Uterus (tissue), 4 donors: ENCODE data around the gene METTL1. TPM values are rescaled to one million over a fixed set of nuclear protein-coding genes. Genes with fewer than 3 reads are reported as not detected.

ENCODE experiments used
- DNase-seq, 2 donors: peaks; one replicate each; pipeline ENCODE4 v3.0.0-alpha.2; 2019 to 2020
- H3K27ac ChIP-seq, 2 donors: fragments of 200-600 bp; sonication (generic); 1 replicate in 1 of 2; 2 replicates in 1 of 2; pipeline ENCODE4 v1.5.1; 2016 to 2018
- H3K27me3 ChIP-seq, 2 donors: fragments of 200-600 bp; sonication (generic); one replicate each; pipeline ENCODE4 v1.5.1; 2018 to 2019; ENCODE audit warnings: control low read depth in 1 of 2
- H3K36me3 ChIP-seq, 2 donors: fragments of 200-600 bp; sonication (generic); one replicate each; pipeline ENCODE4 v1.5.1; 2019; ENCODE audit warnings: control low read depth in 1 of 2
- H3K4me1 ChIP-seq, 2 donors: fragments of 200-600 bp; sonication (generic); one replicate each; pipeline ENCODE4 v1.5.1; 2018 to 2019; ENCODE audit warnings: control low read depth in 1 of 2
- H3K4me3 ChIP-seq, 2 donors: fragments of 200-600 bp; sonication (generic); 1 replicate in 1 of 2; 2 replicates in 1 of 2; pipeline ENCODE4 v1.5.1; 2018 to 2019; ENCODE audit warnings: mild to moderate bottlenecking in 1 of 2
- H3K9me3 ChIP-seq, 2 donors: fragments of 200-600 bp; sonication (generic); one replicate each; pipeline ENCODE4 v1.5.1; 2019; ENCODE audit warnings: control low read depth in 1 of 2
- POLR2A ChIP-seq, 2 donors: fragments of 450-650 bp; IDR thresholded peaks; one replicate each; pipeline ENCODE4 v1.6.1; 2016; ENCODE audit warnings: antibody characterized with exemption in 2 of 2, mild to moderate bottlenecking in 1 of 2, moderate library complexity in 1 of 2
- intact Hi-C: fragments of 100-400 bp; cut with DNase I; formaldehyde crosslinking; loops from one replicate; pipeline ENCODE4 v1.15.1; 2023; ENCODE audit warnings: low total_unique reads
- total RNA-seq, 4 donors: library from RNA; depleted of rRNA in 3 of 4; stranded (reverse); fragments of >200 nt in 3 of 4; gene quantifications; one replicate each; pipeline versions ENCODE4 v1.1.0 to v1.2.4, GENCODE V29; 2014 to 2023
- TF ChIP-seq, protein P1 (sequence below), 4 experiments: fragments of 200-600 bp in 2 of 4; fragments of 450-650 bp in 2 of 4; sonication (generic) in 2 of 4; IDR thresholded peaks; one replicate each; pipeline ENCODE4 v1.5.1; 2016 to 2019; ENCODE audit warnings: antibody characterized with exemption in 4 of 4, mild to moderate bottlenecking in 2 of 4, moderate library complexity in 1 of 4
- donor health status: DM: yes; HTN: yes; CAD: no.

METTL1 gene
- total RNA-seq, 4 donors from 2014 or later: 5.1 to 22.4 (median 18.0) TPM

DNA sequence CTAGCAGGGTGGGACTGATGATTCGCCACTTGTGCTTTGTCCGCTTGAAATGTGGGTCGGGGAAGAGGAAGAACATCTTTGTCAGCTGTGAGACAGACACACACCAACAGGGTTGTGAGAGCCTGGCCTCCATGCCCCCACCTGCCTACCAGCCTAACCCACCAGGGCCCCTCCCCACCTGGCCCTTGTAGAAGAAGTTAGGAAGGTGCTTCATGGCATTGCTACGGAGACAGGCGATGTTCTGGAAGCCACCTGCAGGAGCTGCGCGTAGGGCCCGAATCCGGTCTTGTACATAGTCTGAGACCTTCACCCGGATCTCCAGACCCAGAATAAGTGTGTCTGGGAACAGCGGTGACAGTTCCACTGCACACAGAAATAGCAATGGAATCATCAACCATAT is 2.3 kb downstream of the METTL1 start:
- H3K4me3 ChIP-seq: no peak overlapping the region
- peaks cover 0 to 21% of the 10 kb centered on the region in 2 donors for H3K4me1 ChIP-seq
- H3K27ac ChIP-seq: no peak overlapping the region
- no peaks in the 10 kb centered on the region for H3K9me3 ChIP-seq
- no peaks in the 10 kb centered on the region for H3K36me3 ChIP-seq
- TF ChIP-seq, protein P1, sequence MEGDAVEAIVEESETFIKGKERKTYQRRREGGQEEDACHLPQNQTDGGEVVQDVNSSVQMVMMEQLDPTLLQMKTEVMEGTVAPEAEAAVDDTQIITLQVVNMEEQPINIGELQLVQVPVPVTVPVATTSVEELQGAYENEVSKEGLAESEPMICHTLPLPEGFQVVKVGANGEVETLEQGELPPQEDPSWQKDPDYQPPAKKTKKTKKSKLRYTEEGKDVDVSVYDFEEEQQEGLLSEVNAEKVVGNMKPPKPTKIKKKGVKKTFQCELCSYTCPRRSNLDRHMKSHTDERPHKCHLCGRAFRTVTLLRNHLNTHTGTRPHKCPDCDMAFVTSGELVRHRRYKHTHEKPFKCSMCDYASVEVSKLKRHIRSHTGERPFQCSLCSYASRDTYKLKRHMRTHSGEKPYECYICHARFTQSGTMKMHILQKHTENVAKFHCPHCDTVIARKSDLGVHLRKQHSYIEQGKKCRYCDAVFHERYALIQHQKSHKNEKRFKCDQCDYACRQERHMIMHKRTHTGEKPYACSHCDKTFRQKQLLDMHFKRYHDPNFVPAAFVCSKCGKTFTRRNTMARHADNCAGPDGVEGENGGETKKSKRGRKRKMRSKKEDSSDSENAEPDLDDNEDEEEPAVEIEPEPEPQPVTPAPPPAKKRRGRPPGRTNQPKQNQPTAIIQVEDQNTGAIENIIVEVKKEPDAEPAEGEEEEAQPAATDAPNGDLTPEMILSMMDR (IDR thresholded peaks at IDR 0.05): no peak
- TF ChIP-seq POLR2A (IDR thresholded peaks at IDR 0.05): no peak
- no peak for DNase-seq
- peaks cover 2 to 7% of the 10 kb centered on the region in 2 donors for H3K27me3 ChIP-seq
- intact Hi-C loops: no loop called here

- DNase-seq: no peak
- Histone ChIP-seq H3K36me3 (no peaks in the 10 kb centered on the region), H3K4me3 (no peak overlapping the region), H3K9me3 (no peaks in the 10 kb centered on the region), H3K27ac (no peak overlapping the region), H3K27me3 (peaks cover 19 to 22% of the 10 kb centered on the region in 2 donors), H3K4me1 (peaks cover 0 to 16% of the 10 kb centered on the region in 2 donors)
- intact Hi-C loops: no loop called here
- TF ChIP-seq POLR2A (IDR thresholded peaks at IDR 0.05): no peak
- TF ChIP-seq, protein P1 (IDR thresholded peaks at IDR 0.05): no peak
Observed at GRCh38 chr12:57767876-57768275, 4.0 kb downstream of the METTL1 start.

- H3K4me3 ChIP-seq: no peak overlapping the region
- no peak overlapping the region for H3K27ac ChIP-seq
- peaks cover 0 to 16% of the 10 kb centered on the region in 2 donors for H3K4me1 ChIP-seq
- TF ChIP-seq, protein P1 (IDR thresholded peaks at IDR 0.05): no peak
- no peak for TF ChIP-seq POLR2A (IDR thresholded peaks at IDR 0.05)
- no peak for DNase-seq
- H3K9me3 ChIP-seq: no peaks in the 10 kb centered on the region
- intact Hi-C loops: no loop called here
- H3K27me3 ChIP-seq: peaks cover 23 to 24% of the 10 kb centered on the region in 2 donors
- H3K36me3 ChIP-seq: no peaks in the 10 kb centered on the region
Observed at GRCh38 chr12:57767305-57767698, 4.6 kb downstream of the METTL1 start.

DNA sequence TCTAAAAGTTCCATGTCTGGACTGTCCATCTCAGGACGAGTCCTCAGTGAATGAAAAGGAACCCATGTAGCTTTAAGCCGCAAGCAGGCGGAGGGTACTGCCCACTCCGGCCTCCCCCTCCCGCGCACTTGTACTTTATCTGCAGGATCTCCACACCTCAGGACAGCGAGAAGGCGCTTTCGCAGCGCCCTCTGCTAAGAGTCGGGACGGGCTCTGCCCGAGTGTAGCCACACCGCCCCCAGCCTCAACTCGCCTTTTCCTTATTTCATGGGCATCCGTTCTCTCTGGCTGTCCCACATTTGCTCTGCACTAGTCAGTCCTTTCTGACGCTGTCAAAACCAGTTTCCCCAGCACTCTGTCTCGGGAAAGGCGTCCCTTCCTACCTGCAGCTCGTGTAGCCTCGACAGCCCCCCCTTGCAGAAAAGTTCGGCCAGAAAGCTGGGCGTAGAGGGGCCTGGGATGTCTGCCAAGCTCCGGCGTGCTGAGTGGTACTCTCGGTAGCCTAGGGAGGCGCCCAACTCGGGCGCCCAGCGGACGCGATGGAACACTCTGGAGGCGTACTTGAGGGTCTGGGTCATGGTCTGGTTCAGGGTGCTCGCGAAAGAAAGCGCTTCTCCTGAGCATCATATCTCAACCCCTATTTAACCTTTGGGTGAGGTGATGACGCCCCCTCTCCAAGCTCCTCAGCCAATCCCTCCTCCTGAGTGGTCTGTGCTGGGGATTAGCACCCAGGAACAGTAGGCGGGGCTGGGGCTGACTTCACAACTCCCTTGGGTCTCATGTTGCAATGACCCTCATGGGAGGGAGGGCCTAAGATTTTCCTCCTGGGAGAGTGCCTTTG is 5.2 kb downstream of the METTL1 start, which contains the start of gene CYP27B1:
TSS of gene CYP27B1 (minus strand) at position 615 of the 841 bp plus-strand sequence. CDS start at position 578, 37 bp downstream.
- Histone ChIP-seq H3K4me3 (peak within 1 kb of the TSS; percentile 3 to 5), H3K4me1 (peaks cover 0 to 16% of the 10 kb centered on the region in 2 donors), H3K9me3 (no peaks in the 10 kb centered on the region), H3K27me3 (peaks cover 24 to 26% of the 10 kb centered on the region in 2 donors), H3K27ac (no peak within 1 kb of the TSS), H3K36me3 (no peaks in the 10 kb centered on the region)
- intact Hi-C loops: no loop called here
- no peak for TF ChIP-seq POLR2A (IDR thresholded peaks at IDR 0.05)
- TF ChIP-seq, protein P1 (IDR thresholded peaks at IDR 0.05): no peak
- no peak for DNase-seq
